KMS-11 (cell line): ENCODE results near the gene MT1HL1.

Experiments used
- H2AFZ ChIP-seq: fragments of 200-600 bp; sonication (generic); 2 replicates; pipeline ENCODE4 v1.6.1; 2016; ENCODE audit warnings: antibody characterized with exemption, mixed run types, low read depth
- H3K27ac ChIP-seq: fragments of 200-600 bp; sonication (generic); 2 replicates; pipeline ENCODE4 v1.6.1; 2016; ENCODE audit warnings: mild to moderate bottlenecking, mixed run types
- H3K27me3 ChIP-seq: fragments of 200-600 bp; sonication (generic); 2 replicates; pipeline ENCODE4 v1.6.1; 2017; ENCODE audit warnings: mild to moderate bottlenecking, low read depth, mixed run types, moderate library complexity; ENCODE audit not compliant: insufficient read depth
- H3K36me3 ChIP-seq: fragments of 200-600 bp; sonication (generic); 2 replicates; pipeline ENCODE4 v1.6.1; 2017; ENCODE audit warnings: mild to moderate bottlenecking, mixed run types; ENCODE audit not compliant: insufficient read depth
- H3K4me1 ChIP-seq: fragments of 200-600 bp; sonication (generic); 2 replicates; pipeline ENCODE4 v1.6.1; 2016; ENCODE audit warnings: mild to moderate bottlenecking, low read depth, mixed run types; ENCODE audit not compliant: poor library complexity, severe bottlenecking
- H3K4me2 ChIP-seq: fragments of 200-600 bp; sonication (generic); 2 replicates; pipeline ENCODE4 v1.7.0; 2016; ENCODE audit warnings: mild to moderate bottlenecking, mixed run types
- H3K4me3 ChIP-seq: fragments of 200-600 bp; sonication (generic); IDR thresholded peaks from 2 replicates; pipeline ENCODE4 v1.6.1; 2017; ENCODE audit warnings: low read depth, low read length, mixed read lengths; ENCODE audit not compliant: insufficient read depth
- H3K79me2 ChIP-seq: fragments of 200-600 bp; sonication (generic); 2 replicates; pipeline ENCODE4 v1.6.1; 2016; ENCODE audit warnings: low read depth, mixed run types; ENCODE audit not compliant: insufficient read depth
- H3K9ac ChIP-seq: fragments of 200-600 bp; sonication (generic); 2 replicates; pipeline ENCODE4 v1.6.1; 2016; ENCODE audit warnings: mild to moderate bottlenecking, mixed run types
- H4K20me1 ChIP-seq: fragments of 200-600 bp; sonication (generic); 2 replicates; pipeline ENCODE4 v1.6.1; 2016; ENCODE audit warnings: mild to moderate bottlenecking, mixed run types; ENCODE audit not compliant: insufficient read depth
- CTCF ChIP-seq: fragments of 200-600 bp; sonication (generic); conservative IDR thresholded peaks from 2 replicates; pipeline ENCODE4 v1.6.1; 2017; ENCODE audit warnings: low read depth, mild to moderate bottlenecking, antibody characterized with exemption, low read length, moderate library complexity, mixed read lengths

MT1HL1 gene

GRCh38 chr1:237031480-237031879, 27.2 kb upstream of the MT1HL1 start:
- Histone ChIP-seq H3K4me3 (no peak overlapping the region), H3K27ac (no peak overlapping the region), H3K36me3 (no peaks in the 10 kb centered on the region), H2AFZ (no peak overlapping the region), H3K9ac (no peak overlapping the region), H3K27me3 (no peaks in the 10 kb centered on the region), H4K20me1 (no peaks in the 10 kb centered on the region), H3K79me2 (no peaks in the 10 kb centered on the region), H3K4me2 (no peak overlapping the region), H3K4me1 (no peaks in the 10 kb centered on the region)
- TF ChIP-seq CTCF: no peak

GRCh38 chr1:237029850-237030535, 25.8 kb upstream of the MT1HL1 start:
- H3K36me3 ChIP-seq: no peaks in the 10 kb centered on the region
- no peak overlapping the region for H3K4me2 ChIP-seq
- H3K27me3 ChIP-seq: no peaks in the 10 kb centered on the region
- H3K9ac ChIP-seq: no peak overlapping the region
- H4K20me1 ChIP-seq: no peaks in the 10 kb centered on the region
- TF ChIP-seq CTCF: no peak
- H3K4me3 ChIP-seq: no peak overlapping the region
- no peaks in the 10 kb centered on the region for H3K4me1 ChIP-seq
- no peak overlapping the region for H3K27ac ChIP-seq
- H3K79me2 ChIP-seq: no peaks in the 10 kb centered on the region
- H2AFZ ChIP-seq: no peak overlapping the region

GRCh38 chr1:237029240-237029639, 25.0 kb upstream of the MT1HL1 start:
- H3K9ac ChIP-seq: no peak overlapping the region
- H3K4me3 ChIP-seq: no peak overlapping the region
- no peak overlapping the region for H3K27ac ChIP-seq
- H4K20me1 ChIP-seq: no peaks in the 10 kb centered on the region
- no peak overlapping the region for H3K4me2 ChIP-seq
- H3K36me3 ChIP-seq: no peaks in the 10 kb centered on the region
- H3K79me2 ChIP-seq: no peaks in the 10 kb centered on the region
- no peaks in the 10 kb centered on the region for H3K27me3 ChIP-seq
- H3K4me1 ChIP-seq: no peaks in the 10 kb centered on the region
- no peak overlapping the region for H2AFZ ChIP-seq
- TF ChIP-seq CTCF: no peak

- H2AFZ ChIP-seq: no peak overlapping the region
- no peak overlapping the region for H3K4me2 ChIP-seq
- no peaks in the 10 kb centered on the region for H3K27me3 ChIP-seq
- H4K20me1 ChIP-seq: no peaks in the 10 kb centered on the region
- no peak for TF ChIP-seq CTCF
- H3K27ac ChIP-seq: no peak overlapping the region
- H3K79me2 ChIP-seq: no peaks in the 10 kb centered on the region
- no peak overlapping the region for H3K4me3 ChIP-seq
- no peak overlapping the region for H3K9ac ChIP-seq
- H3K4me1 ChIP-seq: no peaks in the 10 kb centered on the region
- H3K36me3 ChIP-seq: no peaks in the 10 kb centered on the region
Observed at GRCh38 chr1:237025358-237026074, 21.3 kb upstream of the MT1HL1 start.
